CD4-positive, alpha-beta T cell treated with Interleukin-17A for 1 hour (primary cell): ENCODE measurements around the gene VPS52.

Experiments used
- DNase-seq: peaks from one replicate; pipeline ENCODE4 v3.0.0-alpha.2; 2020

Gene VPS52

DNA sequence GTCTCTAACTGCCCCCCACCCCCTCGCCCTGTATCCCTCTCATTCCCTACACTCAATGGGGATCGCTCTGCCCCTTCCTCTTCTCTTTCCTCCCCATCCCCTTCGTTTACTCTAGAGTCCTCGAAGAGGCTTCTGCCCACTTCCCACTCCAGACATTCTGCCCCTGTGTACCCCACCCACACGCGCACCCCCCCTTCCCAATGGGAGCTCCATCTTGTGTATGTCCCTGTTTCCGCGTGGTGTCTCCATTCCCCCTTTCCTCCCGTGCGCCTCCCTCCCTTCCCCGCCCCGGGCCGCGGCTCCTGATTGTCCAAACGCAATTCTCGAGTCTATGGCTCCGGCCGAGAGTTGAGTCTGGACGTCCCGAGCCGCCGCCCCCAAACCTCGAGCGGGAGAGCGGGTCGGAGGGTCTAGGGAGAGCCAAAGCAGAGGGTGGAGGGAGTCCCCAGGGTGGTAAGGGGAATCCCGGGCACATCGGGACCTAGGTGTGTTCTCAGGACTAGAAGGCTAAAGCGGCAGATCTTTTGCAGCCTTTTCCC, 64.1 kb downstream of the VPS52 start:
- DNase-seq = peak; percentile 47

DNA sequence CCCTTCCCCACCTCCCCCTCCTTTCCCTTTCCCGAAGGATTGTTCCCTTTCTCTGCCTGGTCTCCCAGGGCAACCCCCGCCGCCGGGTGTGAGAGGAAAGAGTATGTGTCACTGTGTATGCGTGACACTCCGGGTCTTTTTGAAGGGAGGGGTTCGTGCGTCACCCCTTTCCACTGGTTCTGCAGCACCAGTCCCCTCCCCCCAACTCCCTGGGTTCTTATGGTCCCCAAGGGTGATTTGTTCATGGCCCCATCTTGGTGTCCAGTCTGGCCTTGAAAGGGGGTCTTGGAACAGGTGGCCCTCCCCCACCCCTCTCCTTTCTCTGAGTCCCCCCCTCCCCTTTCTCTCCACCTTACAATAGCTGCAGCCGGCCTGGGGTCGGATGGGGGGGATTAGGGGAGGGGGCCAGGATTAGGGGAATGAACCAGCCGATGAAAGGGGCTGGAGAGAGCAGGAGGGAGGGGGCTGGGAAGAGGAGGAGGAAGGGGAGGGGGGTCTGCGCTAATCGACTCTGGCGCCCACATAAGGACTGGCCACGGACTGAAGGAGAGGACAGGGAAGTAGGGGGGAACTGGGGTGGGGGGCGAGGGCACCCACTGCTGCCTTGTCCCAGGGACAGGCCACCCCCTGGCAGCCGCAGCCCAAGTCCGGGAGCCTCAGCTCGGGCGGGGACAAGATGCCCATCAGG, 64.7 kb downstream of the VPS52 start:
- no peak for DNase-seq

DNA sequence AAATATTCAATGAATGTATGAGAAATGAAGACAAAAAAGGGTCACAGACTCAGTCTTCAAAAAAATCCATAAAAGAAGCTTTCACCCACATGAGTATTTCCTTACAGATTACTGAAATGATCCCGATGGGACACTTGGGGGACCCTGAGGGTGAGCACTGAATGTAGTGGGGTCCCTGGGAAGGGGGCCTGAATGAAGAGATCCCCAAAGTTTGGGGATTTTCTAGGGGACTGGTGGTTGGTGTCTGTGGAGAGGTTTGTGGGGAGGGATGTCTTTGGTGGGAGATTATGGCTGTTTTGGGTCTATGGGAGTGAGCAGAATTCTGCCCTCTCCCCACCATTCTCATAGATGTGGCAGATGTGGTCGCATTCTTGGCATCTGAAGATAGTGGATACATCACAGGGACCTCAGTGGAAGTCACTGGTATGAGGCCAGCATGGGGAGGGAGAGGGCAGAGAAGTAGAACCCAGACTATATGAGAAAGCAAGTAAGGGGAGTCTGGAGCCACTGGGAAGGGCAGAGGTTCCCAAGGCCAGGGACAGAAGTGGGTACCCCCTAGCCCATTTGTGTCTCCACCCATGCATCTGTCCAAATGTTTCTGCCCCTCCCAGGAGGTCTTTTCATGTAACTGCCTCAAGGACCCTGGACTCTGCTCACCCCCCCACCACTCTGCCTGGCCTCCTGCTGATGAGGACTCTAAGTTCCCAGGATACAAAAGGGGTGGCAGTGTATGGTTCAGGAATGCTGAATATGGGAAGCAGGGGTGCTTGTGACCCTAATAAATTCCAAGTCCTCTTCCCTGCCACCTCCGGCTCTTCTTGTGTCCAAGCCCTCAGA, 65.4 kb downstream of the VPS52 start:
- DNase-seq = no peak

DNA sequence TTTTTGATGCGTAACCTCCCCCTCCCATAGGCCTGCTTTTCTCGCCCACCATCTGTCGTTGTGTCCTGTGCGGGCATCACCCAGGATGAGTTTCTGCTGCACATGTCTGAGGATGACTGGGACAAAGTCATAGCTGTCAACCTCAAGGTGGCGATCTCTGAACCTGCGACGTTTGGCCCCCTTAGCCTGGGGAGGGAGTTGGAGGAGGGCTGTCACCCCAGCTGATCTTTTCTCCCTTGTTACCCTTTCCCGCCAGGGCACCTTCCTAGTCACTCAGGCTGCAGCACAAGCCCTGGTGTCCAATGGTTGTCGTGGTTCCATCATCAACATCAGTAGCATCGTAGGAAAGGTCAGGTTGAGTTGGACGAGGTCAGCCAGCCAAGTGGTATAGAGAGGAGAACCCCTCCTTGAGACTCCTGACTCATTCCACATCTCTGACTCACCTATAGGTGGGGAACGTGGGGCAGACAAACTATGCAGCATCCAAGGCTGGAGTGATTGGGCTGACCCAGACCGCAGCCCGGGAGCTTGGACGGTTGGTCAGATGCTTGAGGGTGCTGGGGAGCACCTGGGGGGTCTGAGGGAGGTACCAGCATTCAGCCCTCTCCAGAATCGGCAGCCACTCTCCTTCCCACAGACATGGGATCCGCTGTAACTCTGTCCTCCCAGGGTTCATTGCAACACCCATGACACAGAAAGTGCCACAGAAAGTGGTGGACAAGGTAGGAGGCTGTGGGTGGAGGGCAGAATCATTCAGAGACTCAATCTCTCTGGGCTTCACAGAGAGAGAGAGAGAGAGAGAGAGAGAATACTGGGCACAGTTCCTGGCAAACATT, 66.3 kb downstream of the VPS52 start:
- peak; percentile 41 for DNase-seq

DNA sequence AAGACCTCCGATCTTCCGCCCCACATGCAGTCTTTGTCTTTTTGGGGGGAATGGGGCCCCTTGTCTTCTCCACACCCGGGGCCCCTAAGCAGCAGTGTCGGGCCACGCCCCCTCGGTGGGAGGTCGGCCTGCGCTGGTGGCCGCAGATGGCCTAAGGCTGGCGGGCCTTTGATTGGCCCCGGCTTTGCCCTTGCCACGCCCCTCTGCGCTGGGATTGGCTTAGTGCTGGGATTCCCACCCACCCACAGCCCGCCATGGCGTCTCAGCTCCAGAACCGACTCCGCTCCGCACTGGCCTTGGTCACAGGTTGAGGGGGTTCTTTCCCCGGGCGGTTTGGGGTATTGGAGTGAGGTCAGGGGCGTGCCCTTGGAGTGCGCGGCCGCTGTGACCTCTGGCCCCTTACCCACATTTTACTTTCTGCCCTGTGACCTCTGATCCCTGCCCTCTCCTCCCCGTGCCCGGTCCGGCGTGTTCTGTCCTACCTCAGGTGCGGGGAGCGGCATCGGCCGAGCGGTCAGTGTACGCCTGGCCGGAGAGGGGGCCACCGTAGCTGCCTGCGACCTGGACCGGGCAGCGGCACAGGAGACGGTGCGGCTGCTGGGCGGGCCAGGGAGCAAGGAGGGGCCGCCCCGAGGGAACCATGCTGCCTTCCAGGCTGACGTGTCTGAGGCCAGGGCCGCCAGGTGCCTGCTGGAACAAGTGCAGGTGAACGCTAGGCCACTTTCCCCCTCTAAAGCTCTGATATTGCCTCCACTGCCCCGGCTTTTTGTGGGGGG, 67.1 kb downstream of the VPS52 start, which contains the start of gene HSD17B8:
Gene HSD17B8 (plus strand): TSS at position 241 of the 776 bp plus-strand sequence. CDS start 14 bp downstream, at position 255.
- peak; percentile 94 for DNase-seq

DNA sequence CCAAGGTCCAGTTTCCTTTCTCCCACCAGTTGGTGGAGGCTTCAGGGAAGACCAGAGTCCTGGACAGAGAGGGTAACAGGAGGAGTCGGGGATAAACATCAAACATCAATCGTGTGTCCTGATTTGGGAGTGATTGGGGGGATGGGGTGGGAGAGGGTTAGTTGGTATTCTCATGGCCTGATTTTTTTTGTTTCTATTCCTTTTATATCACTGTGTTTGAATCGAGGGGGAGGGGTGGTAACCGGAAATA, 67.6 kb downstream of the VPS52 start:
- no peak for DNase-seq

DNA sequence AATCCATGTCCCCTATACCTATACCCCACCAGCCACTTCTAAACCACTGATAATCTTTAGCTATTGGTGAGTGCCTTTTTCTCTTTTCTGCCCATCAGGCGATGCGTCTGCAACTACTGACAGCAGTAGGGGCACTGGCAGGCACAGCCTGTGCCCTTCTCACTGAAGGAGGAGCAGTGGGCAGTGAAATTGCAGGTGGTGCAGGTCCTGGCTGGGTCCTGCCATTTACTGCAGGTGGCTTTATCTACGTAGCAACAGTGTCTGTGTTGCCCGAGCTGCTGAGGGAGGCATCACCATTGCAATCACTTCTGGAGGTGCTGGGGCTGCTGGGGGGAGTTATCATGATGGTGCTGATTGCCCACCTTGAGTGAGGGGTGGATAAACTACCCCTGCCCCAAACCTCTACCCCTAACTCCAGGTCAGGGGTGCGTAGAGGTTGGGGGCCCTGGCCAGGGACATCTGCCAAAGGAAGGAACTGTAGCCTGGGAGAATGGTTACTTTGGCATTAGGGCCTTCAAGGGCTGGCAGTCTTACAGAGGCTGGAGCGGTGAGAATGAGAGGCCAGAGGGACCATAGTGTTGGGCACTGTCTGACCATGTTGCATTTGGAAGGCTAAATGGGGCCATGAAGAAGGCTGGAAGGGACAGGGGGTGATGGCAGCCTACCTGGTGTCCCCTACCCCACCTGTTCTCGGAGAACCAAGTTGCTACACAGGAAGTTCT, 68.1 kb downstream of the VPS52 start:
- DNase-seq = no peak

DNA sequence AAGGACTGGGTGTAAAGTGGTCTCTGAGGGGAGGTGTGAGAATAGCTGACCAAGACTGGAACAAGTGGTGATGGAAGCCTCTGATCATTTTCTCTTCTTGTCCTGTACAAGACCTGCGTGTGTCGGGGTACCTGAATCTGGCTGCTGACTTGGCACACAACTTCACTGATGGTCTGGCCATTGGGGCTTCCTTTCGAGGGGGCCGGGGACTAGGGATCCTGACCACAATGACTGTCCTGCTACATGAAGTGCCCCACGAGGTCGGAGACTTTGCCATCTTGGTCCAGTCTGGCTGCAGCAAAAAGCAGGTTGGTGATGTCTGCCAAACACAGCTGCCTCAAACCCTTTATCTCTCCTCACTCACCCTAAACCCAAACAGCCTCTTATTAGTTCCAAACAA, 68.9 kb downstream of the VPS52 start:
- DNase-seq = no peak

DNA sequence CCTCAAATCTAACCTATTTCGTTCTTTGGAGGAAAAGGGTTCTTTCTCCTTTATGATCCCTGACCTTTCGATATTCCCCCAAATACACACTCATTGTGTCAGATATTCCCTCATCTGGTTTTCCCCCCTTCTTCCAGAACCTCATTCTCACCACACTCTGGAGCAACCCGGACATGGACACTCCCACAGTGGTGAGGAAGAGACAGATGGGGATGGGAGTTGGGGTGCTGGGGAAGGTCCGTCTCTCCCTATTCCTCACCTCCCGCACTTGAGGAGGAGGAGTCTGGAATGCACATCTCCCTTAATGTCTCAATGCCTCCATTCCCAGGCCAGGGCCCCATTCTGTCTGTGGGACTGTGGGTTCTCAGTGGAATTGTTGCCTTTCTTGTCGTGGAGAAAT, 69.7 kb downstream of the VPS52 start:
- no peak for DNase-seq

DNA sequence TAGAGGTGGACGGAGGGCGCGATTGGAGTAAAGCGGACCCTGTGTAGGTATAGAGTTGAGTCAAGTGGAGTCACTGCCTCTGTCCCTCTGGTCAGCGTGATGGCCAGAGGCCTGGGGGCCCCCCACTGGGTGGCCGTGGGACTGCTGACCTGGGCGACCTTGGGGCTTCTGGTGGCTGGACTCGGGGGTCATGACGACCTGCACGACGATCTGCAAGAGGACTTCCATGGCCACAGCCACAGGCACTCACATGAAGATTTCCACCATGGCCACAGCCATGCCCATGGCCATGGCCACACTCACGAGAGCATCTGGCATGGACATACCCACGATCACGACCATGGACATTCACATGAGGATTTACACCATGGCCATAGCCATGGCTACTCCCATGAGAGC, 70.5 kb downstream of the VPS52 start:
- no peak for DNase-seq
